ENCODE results near the gene FAM184A. TPM values are rescaled to one million over a fixed set of nuclear protein-coding genes. Genes with fewer than 3 reads are reported as not detected.

The FAM184A gene
- total RNA-seq, 3 donors from 2014 or later = 7.0 to 12.8 (median 7.5) TPM

DNA sequence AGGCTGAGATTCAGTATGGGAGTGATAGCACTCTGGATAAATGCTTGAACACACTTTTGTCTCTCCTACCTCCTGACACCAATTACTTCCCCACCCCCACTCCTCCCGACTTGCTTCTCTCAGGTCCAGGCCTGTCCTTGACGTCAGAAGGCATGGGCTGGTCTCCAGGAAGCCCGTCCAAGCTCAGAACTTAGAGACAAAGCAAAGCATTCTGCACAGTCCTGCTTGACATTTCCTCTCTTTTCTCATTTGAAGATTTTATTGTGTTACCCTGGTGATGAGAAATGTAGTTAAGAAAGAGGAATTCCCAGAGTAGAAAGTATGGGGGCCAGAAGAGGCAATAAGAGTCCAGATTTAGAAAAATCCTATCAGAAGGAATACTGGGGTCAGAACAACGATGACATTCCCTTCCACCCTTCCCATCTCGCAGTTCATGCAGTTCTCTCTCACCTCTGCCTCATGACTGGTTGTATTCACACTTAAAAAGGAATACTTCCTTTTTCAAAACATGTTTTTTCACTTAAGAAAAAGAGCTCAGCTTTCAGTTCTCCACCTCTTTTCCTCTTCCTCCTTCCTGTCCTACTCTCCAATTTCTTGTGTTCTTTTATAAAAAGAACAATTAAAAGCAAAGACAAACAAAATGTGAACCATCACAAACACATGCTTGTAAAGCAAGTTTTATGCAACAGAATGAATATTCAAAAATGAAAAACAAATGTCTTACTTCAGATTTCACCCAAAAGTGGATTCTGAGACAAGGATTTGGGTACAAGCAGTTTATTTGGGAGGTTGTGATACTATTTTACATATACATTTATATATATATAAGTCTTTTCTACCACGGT lies 18.5 kb upstream of the FAM184A start:
- H3K36me3 ChIP-seq = no peaks in the 10 kb centered on the region
- peak; percentile 63 to 90 for DNase-seq (ENCODE audit: low spot score in 2 of 2)
- intact Hi-C loops (cut with DNase I; ENCODE audit: low total_unique reads) = no loop called here

DNA sequence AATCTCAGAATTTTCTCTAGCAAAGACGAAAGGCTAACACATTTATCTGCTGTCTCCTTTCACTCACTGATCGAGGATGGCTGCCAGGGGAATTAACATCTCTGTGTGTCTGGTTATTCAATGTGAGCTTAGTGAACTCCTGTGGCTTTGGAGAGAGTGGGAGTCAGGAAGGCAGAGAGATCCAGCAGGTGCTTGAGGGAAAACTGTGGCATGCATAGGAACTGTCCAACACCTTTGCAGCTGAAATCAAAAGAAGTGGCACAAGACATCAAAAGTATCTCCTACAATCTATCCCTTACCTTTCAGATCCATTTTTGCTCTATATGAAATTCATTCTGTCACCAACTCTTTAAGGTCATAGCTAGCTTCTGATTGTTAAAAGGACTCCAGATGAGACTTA lies 11.8 kb upstream of the FAM184A start:
- TF ChIP-seq, protein P1, sequence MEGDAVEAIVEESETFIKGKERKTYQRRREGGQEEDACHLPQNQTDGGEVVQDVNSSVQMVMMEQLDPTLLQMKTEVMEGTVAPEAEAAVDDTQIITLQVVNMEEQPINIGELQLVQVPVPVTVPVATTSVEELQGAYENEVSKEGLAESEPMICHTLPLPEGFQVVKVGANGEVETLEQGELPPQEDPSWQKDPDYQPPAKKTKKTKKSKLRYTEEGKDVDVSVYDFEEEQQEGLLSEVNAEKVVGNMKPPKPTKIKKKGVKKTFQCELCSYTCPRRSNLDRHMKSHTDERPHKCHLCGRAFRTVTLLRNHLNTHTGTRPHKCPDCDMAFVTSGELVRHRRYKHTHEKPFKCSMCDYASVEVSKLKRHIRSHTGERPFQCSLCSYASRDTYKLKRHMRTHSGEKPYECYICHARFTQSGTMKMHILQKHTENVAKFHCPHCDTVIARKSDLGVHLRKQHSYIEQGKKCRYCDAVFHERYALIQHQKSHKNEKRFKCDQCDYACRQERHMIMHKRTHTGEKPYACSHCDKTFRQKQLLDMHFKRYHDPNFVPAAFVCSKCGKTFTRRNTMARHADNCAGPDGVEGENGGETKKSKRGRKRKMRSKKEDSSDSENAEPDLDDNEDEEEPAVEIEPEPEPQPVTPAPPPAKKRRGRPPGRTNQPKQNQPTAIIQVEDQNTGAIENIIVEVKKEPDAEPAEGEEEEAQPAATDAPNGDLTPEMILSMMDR (IDR thresholded peaks at IDR 0.05) = no peak
- no peak for TF ChIP-seq POLR2AphosphoS5 (IDR thresholded peaks at IDR 0.05)
- no peak for TF ChIP-seq POLR2A (IDR thresholded peaks at IDR 0.05)
- intact Hi-C loops (cut with DNase I; ENCODE audit: low total_unique reads) = no loop called here
- no peak overlapping the region for H3K27ac ChIP-seq
- H3K4me1 ChIP-seq = no peaks in the 10 kb centered on the region
- H3K36me3 ChIP-seq = no peaks in the 10 kb centered on the region
- no peak overlapping the region for H3K4me3 ChIP-seq
- no peak for DNase-seq (ENCODE audit: low spot score in 2 of 2)
- no peaks in the 10 kb centered on the region for H3K27me3 ChIP-seq
- H3K9me3 ChIP-seq = no peaks in the 10 kb centered on the region

More for the DNA sequence above, 18.5 kb upstream of the FAM184A start:
- H3K4me1 ChIP-seq = no peaks in the 10 kb centered on the region
- H3K27me3 ChIP-seq = no peaks in the 10 kb centered on the region
- H3K9me3 ChIP-seq = no peaks in the 10 kb centered on the region
- peak overlapping the region; percentile 79 to 86 for H3K27ac ChIP-seq
- TF ChIP-seq POLR2AphosphoS5 (IDR thresholded peaks at IDR 0.05) (peak; percentile 21 to 62 (median 43)), POLR2A (IDR thresholded peaks at IDR 0.05) (no peak)
- peak overlapping the region in 1 of 3 donors; percentile 6 for H3K4me3 ChIP-seq

DNA sequence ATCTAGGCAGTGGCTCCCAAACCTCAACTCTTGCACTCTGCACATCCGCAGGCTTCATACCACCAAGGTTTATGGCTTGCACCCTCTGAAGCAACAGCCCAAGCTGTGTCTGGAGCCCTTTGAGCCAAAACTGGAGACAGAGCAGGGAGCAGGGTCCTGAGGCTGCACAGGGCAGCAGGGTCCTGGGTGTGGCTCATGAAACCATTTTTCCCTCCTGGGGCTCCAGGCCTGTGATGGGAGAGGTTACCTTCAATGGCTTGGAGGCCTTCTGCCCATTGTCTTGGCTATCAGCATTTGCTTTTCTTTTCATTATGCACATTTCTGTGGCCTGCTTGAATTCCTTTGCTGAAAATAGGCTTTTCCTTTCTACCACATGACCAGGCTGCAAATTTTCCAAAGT lies 6.3 kb upstream of the FAM184A start:
- H3K9me3 ChIP-seq = peaks cover 4 to 8% of the 10 kb centered on the region in 2 donors
- DNase-seq (ENCODE audit: low spot score in 2 of 2) = no peak
- H3K36me3 ChIP-seq = no peaks in the 10 kb centered on the region

DNA sequence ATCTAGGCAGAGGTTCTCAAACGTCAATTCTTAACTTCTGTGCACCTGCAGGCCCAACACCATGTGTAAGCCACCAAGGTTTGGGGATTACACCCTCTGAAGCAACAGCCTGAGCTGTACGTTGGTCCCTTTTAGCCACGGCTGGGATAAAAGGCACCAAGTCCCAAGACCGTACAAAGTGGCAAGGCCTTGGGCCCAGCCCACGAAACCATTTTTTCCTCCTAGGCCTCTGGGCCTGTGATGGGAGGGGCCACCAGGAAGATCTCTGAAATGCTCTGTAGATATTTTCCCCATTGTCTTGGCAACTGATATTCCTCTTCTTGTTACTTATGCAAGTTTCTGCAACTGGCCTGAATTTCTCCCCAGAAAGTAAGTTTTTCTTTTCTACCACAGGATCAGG lies 4.5 kb upstream of the FAM184A start:
- Histone ChIP-seq H3K9me3 (peaks cover 4 to 8% of the 10 kb centered on the region in 2 donors), H3K27ac (no peak overlapping the region), H3K36me3 (no peaks in the 10 kb centered on the region), H3K4me1 (no peaks in the 10 kb centered on the region), H3K27me3 (no peaks in the 10 kb centered on the region), H3K4me3 (no peak overlapping the region)
- DNase-seq (ENCODE audit: low spot score in 2 of 2) = no peak
- intact Hi-C loops (cut with DNase I; ENCODE audit: low total_unique reads) = loop anchor here (5.0 kb wide), 1 partner anchor 1111 kb away; no protein-coding TSS in a partner anchor
- no peak for TF ChIP-seq POLR2A (IDR thresholded peaks at IDR 0.05)
- TF ChIP-seq POLR2AphosphoS5 (IDR thresholded peaks at IDR 0.05) = no peak
- TF ChIP-seq, protein P1 (IDR thresholded peaks at IDR 0.05) = no peak

More for the DNA sequence above, 6.3 kb upstream of the FAM184A start:
- TF ChIP-seq POLR2A (IDR thresholded peaks at IDR 0.05) (no peak), POLR2AphosphoS5 (IDR thresholded peaks at IDR 0.05) (no peak)
- TF ChIP-seq, protein P1 (IDR thresholded peaks at IDR 0.05) = no peak
- Histone ChIP-seq H3K27me3 (no peaks in the 10 kb centered on the region), H3K27ac (no peak overlapping the region), H3K4me1 (no peaks in the 10 kb centered on the region), H3K4me3 (no peak overlapping the region)
- intact Hi-C loops (cut with DNase I; ENCODE audit: low total_unique reads) = loop anchor here (5.0 kb wide), 1 partner anchor 1112 kb away; no protein-coding TSS in a partner anchor

DNA sequence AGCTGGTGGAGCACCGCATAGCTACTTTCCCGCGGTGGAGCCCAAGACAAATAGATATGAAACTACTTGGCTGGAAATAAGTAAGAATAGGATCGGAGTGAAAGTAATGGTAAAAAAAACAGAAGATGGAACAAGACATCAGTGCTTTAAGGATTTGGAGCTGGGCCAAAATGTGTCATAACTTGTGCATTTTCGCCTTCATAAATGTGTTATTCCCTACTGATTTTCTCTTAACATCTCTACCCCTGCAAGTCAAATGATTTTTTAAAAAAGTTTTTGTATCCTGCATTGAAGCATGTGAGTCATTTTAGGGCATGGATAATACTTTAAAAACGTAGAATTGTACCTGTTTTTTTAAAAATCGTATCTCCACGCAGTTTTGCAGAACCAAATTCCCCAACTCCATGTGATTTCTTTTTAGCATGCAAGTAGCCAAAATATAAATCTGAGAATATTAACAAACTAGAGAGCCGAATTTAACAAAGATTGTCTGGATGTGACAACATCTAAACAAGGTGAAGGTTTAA lies 882 bp upstream of the FAM184A start:
- DNase-seq (ENCODE audit: low spot score in 2 of 2) = no peak
- no peaks in the 10 kb centered on the region for H3K36me3 ChIP-seq
- intact Hi-C loops (cut with DNase I; ENCODE audit: low total_unique reads) = no loop called here
- H3K4me3 ChIP-seq = peak overlapping the region; percentile 63 to 99 (median 88)
- no peaks in the 10 kb centered on the region for H3K27me3 ChIP-seq
- peaks cover 0 to 3% of the 10 kb centered on the region in 2 donors for H3K4me1 ChIP-seq
- no peak for TF ChIP-seq POLR2AphosphoS5 (IDR thresholded peaks at IDR 0.05)
- no peak for TF ChIP-seq POLR2A (IDR thresholded peaks at IDR 0.05)
- H3K27ac ChIP-seq = peak overlapping the region; percentile 90 to 96
- peaks cover 4 to 8% of the 10 kb centered on the region in 2 donors for H3K9me3 ChIP-seq

Measured in breast epithelium (tissue), 4 donors.